Measurements from ENCODE around the gene DAPP1. TPM values are rescaled to one million over a fixed set of nuclear protein-coding genes. Genes with fewer than 3 reads are reported as not detected.

DAPP1 gene
- total and polyA plus RNA-seq, 2 of the 8 experiments (the other 6 are each of a cell fraction or from before 2014, with no cell fraction given), result not detected

DNA sequence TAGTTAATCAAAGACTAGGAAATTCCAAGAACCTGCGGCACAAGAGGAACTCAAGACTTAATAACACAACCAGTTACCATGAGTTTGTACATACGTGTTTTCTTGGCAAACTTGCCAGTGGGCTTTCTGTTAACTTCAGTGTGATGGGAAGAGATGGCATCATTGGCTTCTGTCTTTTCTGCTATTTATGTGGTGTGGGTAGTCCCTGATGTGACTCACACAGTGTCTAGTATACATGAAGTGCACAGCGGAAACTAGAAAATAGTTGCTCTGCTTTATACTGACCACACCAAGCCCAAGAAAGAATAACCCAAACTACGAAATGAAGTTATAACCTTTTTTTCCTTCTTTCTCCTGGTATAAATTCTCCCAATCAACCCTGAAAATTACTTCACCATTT lies 24.5 kb downstream of the DAPP1 start (continued):
- TF ChIP-seq, protein P1, sequence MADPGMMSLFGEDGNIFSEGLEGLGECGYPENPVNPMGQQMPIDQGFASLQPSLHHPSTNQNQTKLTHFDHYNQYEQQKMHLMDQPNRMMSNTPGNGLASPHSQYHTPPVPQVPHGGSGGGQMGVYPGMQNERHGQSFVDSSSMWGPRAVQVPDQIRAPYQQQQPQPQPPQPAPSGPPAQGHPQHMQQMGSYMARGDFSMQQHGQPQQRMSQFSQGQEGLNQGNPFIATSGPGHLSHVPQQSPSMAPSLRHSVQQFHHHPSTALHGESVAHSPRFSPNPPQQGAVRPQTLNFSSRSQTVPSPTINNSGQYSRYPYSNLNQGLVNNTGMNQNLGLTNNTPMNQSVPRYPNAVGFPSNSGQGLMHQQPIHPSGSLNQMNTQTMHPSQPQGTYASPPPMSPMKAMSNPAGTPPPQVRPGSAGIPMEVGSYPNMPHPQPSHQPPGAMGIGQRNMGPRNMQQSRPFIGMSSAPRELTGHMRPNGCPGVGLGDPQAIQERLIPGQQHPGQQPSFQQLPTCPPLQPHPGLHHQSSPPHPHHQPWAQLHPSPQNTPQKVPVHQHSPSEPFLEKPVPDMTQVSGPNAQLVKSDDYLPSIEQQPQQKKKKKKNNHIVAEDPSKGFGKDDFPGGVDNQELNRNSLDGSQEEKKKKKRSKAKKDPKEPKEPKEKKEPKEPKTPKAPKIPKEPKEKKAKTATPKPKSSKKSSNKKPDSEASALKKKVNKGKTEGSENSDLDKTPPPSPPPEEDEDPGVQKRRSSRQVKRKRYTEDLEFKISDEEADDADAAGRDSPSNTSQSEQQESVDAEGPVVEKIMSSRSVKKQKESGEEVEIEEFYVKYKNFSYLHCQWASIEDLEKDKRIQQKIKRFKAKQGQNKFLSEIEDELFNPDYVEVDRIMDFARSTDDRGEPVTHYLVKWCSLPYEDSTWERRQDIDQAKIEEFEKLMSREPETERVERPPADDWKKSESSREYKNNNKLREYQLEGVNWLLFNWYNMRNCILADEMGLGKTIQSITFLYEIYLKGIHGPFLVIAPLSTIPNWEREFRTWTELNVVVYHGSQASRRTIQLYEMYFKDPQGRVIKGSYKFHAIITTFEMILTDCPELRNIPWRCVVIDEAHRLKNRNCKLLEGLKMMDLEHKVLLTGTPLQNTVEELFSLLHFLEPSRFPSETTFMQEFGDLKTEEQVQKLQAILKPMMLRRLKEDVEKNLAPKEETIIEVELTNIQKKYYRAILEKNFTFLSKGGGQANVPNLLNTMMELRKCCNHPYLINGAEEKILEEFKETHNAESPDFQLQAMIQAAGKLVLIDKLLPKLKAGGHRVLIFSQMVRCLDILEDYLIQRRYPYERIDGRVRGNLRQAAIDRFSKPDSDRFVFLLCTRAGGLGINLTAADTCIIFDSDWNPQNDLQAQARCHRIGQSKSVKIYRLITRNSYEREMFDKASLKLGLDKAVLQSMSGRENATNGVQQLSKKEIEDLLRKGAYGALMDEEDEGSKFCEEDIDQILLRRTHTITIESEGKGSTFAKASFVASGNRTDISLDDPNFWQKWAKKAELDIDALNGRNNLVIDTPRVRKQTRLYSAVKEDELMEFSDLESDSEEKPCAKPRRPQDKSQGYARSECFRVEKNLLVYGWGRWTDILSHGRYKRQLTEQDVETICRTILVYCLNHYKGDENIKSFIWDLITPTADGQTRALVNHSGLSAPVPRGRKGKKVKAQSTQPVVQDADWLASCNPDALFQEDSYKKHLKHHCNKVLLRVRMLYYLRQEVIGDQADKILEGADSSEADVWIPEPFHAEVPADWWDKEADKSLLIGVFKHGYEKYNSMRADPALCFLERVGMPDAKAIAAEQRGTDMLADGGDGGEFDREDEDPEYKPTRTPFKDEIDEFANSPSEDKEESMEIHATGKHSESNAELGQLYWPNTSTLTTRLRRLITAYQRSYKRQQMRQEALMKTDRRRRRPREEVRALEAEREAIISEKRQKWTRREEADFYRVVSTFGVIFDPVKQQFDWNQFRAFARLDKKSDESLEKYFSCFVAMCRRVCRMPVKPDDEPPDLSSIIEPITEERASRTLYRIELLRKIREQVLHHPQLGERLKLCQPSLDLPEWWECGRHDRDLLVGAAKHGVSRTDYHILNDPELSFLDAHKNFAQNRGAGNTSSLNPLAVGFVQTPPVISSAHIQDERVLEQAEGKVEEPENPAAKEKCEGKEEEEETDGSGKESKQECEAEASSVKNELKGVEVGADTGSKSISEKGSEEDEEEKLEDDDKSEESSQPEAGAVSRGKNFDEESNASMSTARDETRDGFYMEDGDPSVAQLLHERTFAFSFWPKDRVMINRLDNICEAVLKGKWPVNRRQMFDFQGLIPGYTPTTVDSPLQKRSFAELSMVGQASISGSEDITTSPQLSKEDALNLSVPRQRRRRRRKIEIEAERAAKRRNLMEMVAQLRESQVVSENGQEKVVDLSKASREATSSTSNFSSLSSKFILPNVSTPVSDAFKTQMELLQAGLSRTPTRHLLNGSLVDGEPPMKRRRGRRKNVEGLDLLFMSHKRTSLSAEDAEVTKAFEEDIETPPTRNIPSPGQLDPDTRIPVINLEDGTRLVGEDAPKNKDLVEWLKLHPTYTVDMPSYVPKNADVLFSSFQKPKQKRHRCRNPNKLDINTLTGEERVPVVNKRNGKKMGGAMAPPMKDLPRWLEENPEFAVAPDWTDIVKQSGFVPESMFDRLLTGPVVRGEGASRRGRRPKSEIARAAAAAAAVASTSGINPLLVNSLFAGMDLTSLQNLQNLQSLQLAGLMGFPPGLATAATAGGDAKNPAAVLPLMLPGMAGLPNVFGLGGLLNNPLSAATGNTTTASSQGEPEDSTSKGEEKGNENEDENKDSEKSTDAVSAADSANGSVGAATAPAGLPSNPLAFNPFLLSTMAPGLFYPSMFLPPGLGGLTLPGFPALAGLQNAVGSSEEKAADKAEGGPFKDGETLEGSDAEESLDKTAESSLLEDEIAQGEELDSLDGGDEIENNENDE (IDR thresholded peaks at IDR 0.05; ENCODE audit: insufficient replicate concordance, low read length), result no peak
- TF ChIP-seq SAP30 (IDR thresholded peaks at IDR 0.05; ENCODE audit: insufficient read depth, insufficient replicate concordance, low read length) (no peak), KDM5A (IDR thresholded peaks at IDR 0.05; ENCODE audit: low read length) (no peak), SRF (IDR thresholded peaks at IDR 0.05; ENCODE audit: low read depth, low read length) (no peak), CREB1 (IDR thresholded peaks at IDR 0.05) (no peak), GABPA (IDR thresholded peaks at IDR 0.05; ENCODE audit: borderline replicate concordance, insufficient read depth, low read length) (no peak)

Data from H1 (cell line).